Ovary (tissue), 9 donors: ENCODE measurements around the gene RETREG2. TPM values are rescaled to one million over a fixed set of nuclear protein-coding genes. Genes with fewer than 3 reads are reported as not detected.
A peak's percentile ranks its signal among the peaks of the same experiment; 100 is the strongest.

Experiments
- DNase-seq, 5 donors: peaks; one replicate each; pipeline ENCODE4 v3.0.0-alpha.2; 2019 to 2020
- H3K27ac ChIP-seq, 2 donors: fragments of 200-600 bp; one replicate each; pipeline versions ENCODE4 v1.5.1 to v1.8.0; 2019 to 2022
- H3K27me3 ChIP-seq: fragments of 200-600 bp; one replicate; pipeline ENCODE4 v1.8.0; 2022
- H3K36me3 ChIP-seq: fragments of 200-600 bp; sonication (generic); one replicate; pipeline ENCODE4 v1.5.1; 2019
- H3K4me1 ChIP-seq: one replicate; pipeline ENCODE4 v1.8.1; 2013; ENCODE audit warnings: mild to moderate bottlenecking, moderate library complexity; ENCODE audit not compliant: insufficient read depth
- H3K4me3 ChIP-seq: fragments of 200-600 bp; sonication (generic); one replicate; pipeline ENCODE4 v1.5.1; 2017
- H3K9me3 ChIP-seq, 2 donors: fragments of 200-600 bp in 1 of 2; sonication (generic) in 1 of 2; one replicate each; pipeline versions ENCODE4 v1.5.1 to v1.8.1; 2013 to 2019; ENCODE audit warnings: mild to moderate bottlenecking in 1 of 2, moderate library complexity in 1 of 2
- EP300 ChIP-seq: sonication (generic); formaldehyde crosslinking; IDR thresholded peaks from one replicate; pipeline ENCODE4 v1.6.1; 2017; ENCODE audit warnings: antibody characterized with exemption
- POLR2A ChIP-seq: fragments of 450-650 bp; IDR thresholded peaks from one replicate; pipeline ENCODE4 v1.6.1; 2017; ENCODE audit warnings: antibody characterized with exemption, mild to moderate bottlenecking, moderate library complexity
- WGBS, 3 donors: extraction: QIAGEN DNeasy Blood & Tissue Kit in 1 of 3; methylation state at CpG; one replicate each; pipeline versions ENCODE4 v1.1.5 to v1.1.7; 2013 to 2017; 5-methylcytosine and 5-hydroxymethylcytosine counted together
- intact Hi-C, 4 donors: fragments of 100-400 bp; cut with DNase I; formaldehyde crosslinking; loops; one replicate each; pipeline versions ENCODE4 v1.11.0 to v1.15.1; 2022 to 2023
- polyA plus RNA-seq, 2 donors: library from polyadenylated mRNA; stranded (reverse); fragments of 200-250 nt in 1 of 2; fragments of 350-450 nt in 1 of 2; fragmentation: Illumina TruSeq in 1 of 2; extraction: RNeasy Lipid Tissue Mini Kit (QIAGEN cat#74804) in 1 of 2; gene quantifications; one replicate each; pipeline ENCODE4 v1.2.3, GENCODE V29; 2013 to 2014
- total RNA-seq, 7 donors: library from RNA; depleted of rRNA in 2 of 7; stranded (reverse); fragments of >200 nt in 2 of 7; fragmentation: NEBNext Ultra II Directional in 3 of 7; extraction: Animal tissue kit (Norgen Biotek cat#: 25700) in 3 of 7; gene quantifications; one replicate each; pipeline versions ENCODE4 v1.1.0 to v1.2.4, GENCODE V29; 2016 to 2023
- TF ChIP-seq, protein P1 (sequence below), 3 donors: fragments of 450-650 bp in 2 of 3; fragments of 200-600 bp in 1 of 3; IDR thresholded peaks; one replicate each; pipeline versions ENCODE4 v1.5.1 to v1.8.0; 2016 to 2022; ENCODE audit warnings: antibody characterized with exemption in 3 of 3, mild to moderate bottlenecking in 1 of 3
- donor health status: DM: no; HTN: no; CAD: no; lungs with moderate emphysema.
- donor health status: DM: no; HTN: no; CAD: no.
- donor health status: Bipolar disorder and iron deficiency.
- donor health status: DM: yes; HTN: yes; CAD: no.
- donor health status: DM: no; HTN: no; CAD: no.
- donor health status: DM: yes; HTN: yes; CAD: no.

RETREG2 gene
- total and polyA plus RNA-seq, 9 donors, result 40.9 to 110 (median 95.6) TPM

DNA sequence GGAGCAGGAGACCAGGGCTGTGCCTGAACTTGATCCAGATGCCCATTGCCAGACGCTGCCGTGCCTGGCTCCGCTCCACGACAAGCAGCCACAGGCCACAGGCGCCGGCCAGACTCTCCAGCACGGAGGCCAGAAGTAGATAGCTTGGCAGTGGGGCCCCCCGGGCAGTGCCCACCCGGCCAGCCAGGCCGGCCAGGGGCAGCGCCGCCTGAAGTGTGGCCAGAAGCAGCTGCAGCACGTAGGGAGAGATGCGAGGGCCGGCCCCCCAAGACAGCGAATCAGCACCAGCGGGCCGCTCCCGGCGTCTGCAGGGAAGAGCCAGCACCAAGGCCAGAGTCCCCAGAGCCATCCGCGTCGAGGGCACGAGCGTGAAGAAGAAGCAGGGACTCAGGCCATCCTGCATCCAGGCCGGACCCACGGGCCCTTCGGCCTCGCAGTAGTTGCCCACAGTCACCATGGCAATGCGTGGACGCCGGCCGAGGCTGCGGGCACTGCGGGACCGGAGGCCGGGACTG, 40.2 kb downstream of the RETREG2 start:
- DNase-seq, result peak; percentile 63 to 78 (median 76)
- intact Hi-C loops, result loop anchor here in 2 of 4 donors (5.0 kb wide), 2 partner anchors 36 to 41 kb away; partner anchors contain the start of genes CNPPD1 (in 1 of the 2) and RETREG2 (in 1 of the 2)
- WGBS, 3 donors, result 0 to 1% (median 0%) methylated on average over 15 to 37 of the region's 37 CpGs

DNA sequence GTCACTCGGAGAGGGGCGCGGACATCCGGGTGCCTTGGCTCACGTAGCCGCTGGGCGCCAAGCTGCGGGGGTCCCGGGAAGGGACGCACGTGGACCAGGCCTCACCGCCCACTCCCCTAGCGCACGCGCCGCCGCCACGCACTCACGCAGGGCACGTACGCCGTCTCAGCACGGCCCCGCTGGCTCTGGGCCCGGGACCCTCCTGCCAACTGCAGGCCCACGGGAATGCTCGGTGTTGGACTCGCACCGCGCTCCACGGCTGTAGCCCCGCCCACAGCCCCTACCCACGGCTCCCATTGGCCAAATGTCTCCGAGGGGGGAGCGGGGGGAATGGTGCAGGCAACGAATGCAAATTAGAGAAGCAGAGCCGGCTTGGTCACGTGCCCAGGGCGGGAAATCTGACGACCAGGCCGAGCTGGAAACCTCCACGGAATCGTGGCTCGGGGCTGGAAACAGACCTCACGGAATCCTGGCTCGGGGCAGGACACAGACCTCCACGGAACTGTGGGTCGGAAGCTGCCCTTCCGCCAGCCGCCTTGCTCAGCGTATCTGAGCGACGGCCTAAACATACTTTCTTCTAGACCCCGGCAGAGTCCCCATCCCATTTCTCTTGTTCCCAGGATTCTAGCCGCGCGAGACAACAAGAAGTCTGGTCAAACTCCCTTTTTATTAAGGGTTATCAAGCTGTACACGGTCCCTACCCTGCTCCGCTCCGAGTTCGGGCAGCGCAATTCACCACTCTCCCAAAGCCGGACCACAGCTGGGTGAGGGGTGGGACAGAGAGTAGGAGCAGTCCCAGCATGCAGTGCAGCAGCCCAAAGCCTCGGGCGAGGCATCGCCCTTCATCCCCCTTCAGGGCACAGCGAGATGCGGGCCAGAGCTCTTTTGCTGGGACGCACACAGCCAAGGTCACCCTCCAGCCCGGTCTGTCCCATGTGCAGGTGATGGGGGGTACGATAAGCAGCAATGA, 40.9 kb downstream of the RETREG2 start, which contains the start of gene ABCB6:
ABCB6 (minus strand) TSS at position 227 of the 970 bp plus-strand sequence. CDS start 285 bp downstream, outside the sequence.
- H3K9me3 ChIP-seq, result no peaks in the 10 kb centered on the region
- DNase-seq, result peak; percentile 99 to 100 (median 99)
- intact Hi-C loops, result loop anchor here in 2 of 4 donors (5.0 kb wide), 2 partner anchors 37 to 42 kb away; partner anchors contain the start of genes CNPPD1 (in 1 of the 2) and RETREG2 (in 1 of the 2)
- 2 to 3% (median 3%) methylated on average over 67 to 71 of the region's 71 CpGs for WGBS, 3 donors
- H3K36me3 ChIP-seq, result no peaks in the 10 kb centered on the region
- H3K27ac ChIP-seq, result peak within 1 kb of the TSS; percentile 54 to 88
- TF ChIP-seq, protein P1, sequence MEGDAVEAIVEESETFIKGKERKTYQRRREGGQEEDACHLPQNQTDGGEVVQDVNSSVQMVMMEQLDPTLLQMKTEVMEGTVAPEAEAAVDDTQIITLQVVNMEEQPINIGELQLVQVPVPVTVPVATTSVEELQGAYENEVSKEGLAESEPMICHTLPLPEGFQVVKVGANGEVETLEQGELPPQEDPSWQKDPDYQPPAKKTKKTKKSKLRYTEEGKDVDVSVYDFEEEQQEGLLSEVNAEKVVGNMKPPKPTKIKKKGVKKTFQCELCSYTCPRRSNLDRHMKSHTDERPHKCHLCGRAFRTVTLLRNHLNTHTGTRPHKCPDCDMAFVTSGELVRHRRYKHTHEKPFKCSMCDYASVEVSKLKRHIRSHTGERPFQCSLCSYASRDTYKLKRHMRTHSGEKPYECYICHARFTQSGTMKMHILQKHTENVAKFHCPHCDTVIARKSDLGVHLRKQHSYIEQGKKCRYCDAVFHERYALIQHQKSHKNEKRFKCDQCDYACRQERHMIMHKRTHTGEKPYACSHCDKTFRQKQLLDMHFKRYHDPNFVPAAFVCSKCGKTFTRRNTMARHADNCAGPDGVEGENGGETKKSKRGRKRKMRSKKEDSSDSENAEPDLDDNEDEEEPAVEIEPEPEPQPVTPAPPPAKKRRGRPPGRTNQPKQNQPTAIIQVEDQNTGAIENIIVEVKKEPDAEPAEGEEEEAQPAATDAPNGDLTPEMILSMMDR (IDR thresholded peaks at IDR 0.05), result no peak
- TF ChIP-seq POLR2A, result peak; percentile 53
- peak within 1 kb of the TSS; percentile 53 for H3K4me3 ChIP-seq
- peaks cover 2% of the 10 kb centered on the region for H3K4me1 ChIP-seq
- H3K27me3 ChIP-seq, result no peaks in the 10 kb centered on the region

More for the DNA sequence above, 40.2 kb downstream of the RETREG2 start:
- H3K36me3 ChIP-seq, result no peaks in the 10 kb centered on the region
- TF ChIP-seq EP300, result no peak
- TF ChIP-seq, protein P1 (IDR thresholded peaks at IDR 0.05), result peak in 1 of 3 donors; percentile 12
- H3K9me3 ChIP-seq, result no peaks in the 10 kb centered on the region
- H3K27ac ChIP-seq, result peak overlapping the region; percentile 54 to 88
- H3K27me3 ChIP-seq, result no peaks in the 10 kb centered on the region
- peak overlapping the region; percentile 53 for H3K4me3 ChIP-seq
- H3K4me1 ChIP-seq, result peaks cover 2% of the 10 kb centered on the region

DNA sequence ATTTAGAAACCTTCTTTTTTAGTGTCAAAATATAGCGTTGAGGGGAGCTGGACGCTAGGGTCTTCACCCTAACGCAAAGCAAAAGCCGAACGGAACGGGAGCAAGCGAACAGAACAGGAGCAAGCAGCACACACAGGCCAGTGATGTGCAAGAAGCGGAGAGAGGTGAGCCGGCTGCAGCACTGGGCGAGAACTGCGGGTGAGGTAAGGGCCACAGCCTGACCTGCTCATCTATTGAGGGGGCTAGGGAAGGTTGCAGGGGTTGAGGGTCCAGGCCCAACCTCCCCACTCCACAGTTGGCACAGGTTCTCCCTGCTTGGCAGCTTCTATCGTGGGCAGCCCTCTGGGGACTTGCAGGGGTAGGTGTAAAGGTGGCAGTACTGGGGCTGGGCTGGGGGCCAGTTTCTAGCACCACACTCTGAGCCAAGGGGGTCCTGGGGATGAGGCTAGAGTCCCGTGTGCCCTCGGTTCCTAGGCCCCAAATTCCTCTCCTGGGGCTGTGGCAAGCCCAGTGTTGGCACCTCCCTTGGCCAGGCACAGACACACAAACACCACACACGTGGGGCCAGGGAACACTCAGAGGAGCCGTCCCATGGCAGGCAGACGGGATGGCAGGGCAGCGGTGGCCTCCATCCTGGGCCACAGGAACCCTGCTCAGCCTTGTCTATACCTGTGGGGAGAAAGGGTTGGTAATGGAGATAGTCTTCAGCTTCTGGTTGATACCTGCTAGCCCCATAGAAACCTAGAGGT, 41.9 kb downstream of the RETREG2 start:
- H3K4me3 ChIP-seq, result no peak overlapping the region
- intact Hi-C loops, result loop anchor here in 2 of 4 donors (5.0 kb wide), 2 partner anchors 38 to 43 kb away; partner anchors contain the start of genes CNPPD1 (in 1 of the 2) and RETREG2 (in 1 of the 2)
- WGBS, 3 donors, result 80 to 88% (median 86%) methylated on average over 18 of the region's 18 CpGs

More for the DNA sequence above, 41.9 kb downstream of the RETREG2 start:
- DNase-seq, result peak in 3 of 5 donors; percentile 45 to 50 (median 48)
- H3K36me3 ChIP-seq, result no peaks in the 10 kb centered on the region
- TF ChIP-seq, protein P1 (IDR thresholded peaks at IDR 0.05), result no peak
- TF ChIP-seq EP300, result no peak
- no peak for TF ChIP-seq POLR2A
- H3K9me3 ChIP-seq, result no peaks in the 10 kb centered on the region
- peaks cover 2% of the 10 kb centered on the region for H3K4me1 ChIP-seq
- H3K27ac ChIP-seq, result peak overlapping the region in 1 of 2 donors; percentile 88
- no peaks in the 10 kb centered on the region for H3K27me3 ChIP-seq
